ENCODE measurements around the gene EWSR1.

DNA sequence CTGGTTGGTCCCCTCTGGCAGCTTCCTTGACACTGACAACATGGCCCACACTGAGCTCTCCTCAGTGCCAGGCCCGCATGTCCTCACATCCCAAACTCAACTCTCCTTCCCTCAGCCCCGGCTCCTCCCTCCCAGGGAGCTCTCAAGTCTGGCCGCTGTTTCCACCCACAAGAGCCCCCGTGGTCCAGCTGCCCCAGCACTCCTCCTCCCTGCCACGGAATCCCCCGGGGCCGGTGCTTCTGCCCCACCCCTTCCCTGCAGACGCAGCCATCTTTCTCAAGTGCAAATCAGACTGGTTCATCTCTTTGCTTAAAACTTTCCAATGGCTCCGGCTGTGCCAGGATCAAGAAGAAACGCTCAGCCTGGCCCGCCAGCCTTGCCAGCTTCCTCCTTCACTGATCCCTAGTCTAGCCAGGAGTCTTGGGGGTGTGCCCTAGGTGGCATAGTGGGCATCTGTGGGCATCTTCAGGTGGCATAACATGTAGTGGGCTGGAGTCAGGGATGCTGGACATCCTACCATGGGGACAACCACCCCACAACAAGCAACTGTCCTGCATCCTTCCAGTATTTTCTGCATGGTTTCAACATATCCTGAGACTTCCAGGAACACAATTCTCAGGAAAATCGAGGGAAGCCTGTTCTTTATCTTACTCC is 69.7 kb downstream of the EWSR1 start:
- TF ChIP-seq, protein P1, sequence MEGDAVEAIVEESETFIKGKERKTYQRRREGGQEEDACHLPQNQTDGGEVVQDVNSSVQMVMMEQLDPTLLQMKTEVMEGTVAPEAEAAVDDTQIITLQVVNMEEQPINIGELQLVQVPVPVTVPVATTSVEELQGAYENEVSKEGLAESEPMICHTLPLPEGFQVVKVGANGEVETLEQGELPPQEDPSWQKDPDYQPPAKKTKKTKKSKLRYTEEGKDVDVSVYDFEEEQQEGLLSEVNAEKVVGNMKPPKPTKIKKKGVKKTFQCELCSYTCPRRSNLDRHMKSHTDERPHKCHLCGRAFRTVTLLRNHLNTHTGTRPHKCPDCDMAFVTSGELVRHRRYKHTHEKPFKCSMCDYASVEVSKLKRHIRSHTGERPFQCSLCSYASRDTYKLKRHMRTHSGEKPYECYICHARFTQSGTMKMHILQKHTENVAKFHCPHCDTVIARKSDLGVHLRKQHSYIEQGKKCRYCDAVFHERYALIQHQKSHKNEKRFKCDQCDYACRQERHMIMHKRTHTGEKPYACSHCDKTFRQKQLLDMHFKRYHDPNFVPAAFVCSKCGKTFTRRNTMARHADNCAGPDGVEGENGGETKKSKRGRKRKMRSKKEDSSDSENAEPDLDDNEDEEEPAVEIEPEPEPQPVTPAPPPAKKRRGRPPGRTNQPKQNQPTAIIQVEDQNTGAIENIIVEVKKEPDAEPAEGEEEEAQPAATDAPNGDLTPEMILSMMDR (IDR thresholded peaks at IDR 0.05): no peak
- no peak for TF ChIP-seq EZH2 (IDR thresholded peaks at IDR 0.05)
